GM23248 (cell line): ENCODE data around the gene KIF9. TPM values are rescaled to one million over a fixed set of nuclear protein-coding genes. Genes with fewer than 3 reads are reported as not detected.

Source experiments
- DNase-seq: peaks from one replicate; pipeline ENCODE4 v3.0.0-alpha.2; 2015
- H2AFZ ChIP-seq: fragments of 200-600 bp; sonication (generic); 2 replicates; pipeline ENCODE4 v1.6.1; 2016; ENCODE audit warnings: antibody characterized with exemption
- H3F3A ChIP-seq: fragments of 200-600 bp; sonication (generic); 2 replicates; pipeline ENCODE4 v1.6.1; 2016; ENCODE audit warnings: mild to moderate bottlenecking, antibody characterized with exemption, mixed run types; ENCODE audit not compliant: insufficient read depth
- H3K27ac ChIP-seq: fragments of 200-600 bp; sonication (generic); 2 replicates; pipeline ENCODE4 v1.5.1; 2016; ENCODE audit warnings: mild to moderate bottlenecking
- H3K27me3 ChIP-seq: fragments of 200-600 bp; sonication (generic); replicated peaks from 2 replicates; pipeline ENCODE4 v1.6.1; 2016; ENCODE audit warnings: mild to moderate bottlenecking; ENCODE audit not compliant: insufficient read depth
- H3K36me3 ChIP-seq: fragments of 200-600 bp; sonication (generic); 2 replicates; pipeline ENCODE4 v1.6.1; 2016; ENCODE audit warnings: low read depth, mild to moderate bottlenecking
- H3K4me1 ChIP-seq: fragments of 200-600 bp; sonication (generic); 2 replicates; pipeline ENCODE4 v1.6.1; 2016; ENCODE audit warnings: mild to moderate bottlenecking; ENCODE audit not compliant: insufficient read depth
- H3K4me2 ChIP-seq: fragments of 200-600 bp; sonication (generic); one replicate; pipeline ENCODE4 v1.6.1; 2016; ENCODE audit warnings: mild to moderate bottlenecking; ENCODE audit not compliant: unreplicated experiment
- H3K4me3 ChIP-seq: fragments of 200-600 bp; sonication (generic); 2 replicates; pipeline ENCODE4 v1.5.1; 2016; ENCODE audit warnings: mild to moderate bottlenecking
- H3K79me2 ChIP-seq: fragments of 200-600 bp; sonication (generic); 2 replicates; pipeline ENCODE4 v1.6.1; 2016; ENCODE audit warnings: mild to moderate bottlenecking; ENCODE audit not compliant: insufficient read depth
- H3K9ac ChIP-seq: fragments of 200-600 bp; sonication (generic); 2 replicates; pipeline ENCODE4 v1.6.1; 2016; ENCODE audit warnings: mild to moderate bottlenecking
- H3K9me2 ChIP-seq: fragments of 200-600 bp; sonication (generic); 2 replicates; pipeline ENCODE4 v1.6.1; 2016; ENCODE audit warnings: mixed run types, mild to moderate bottlenecking, moderate library complexity; ENCODE audit not compliant: insufficient read depth
- H3K9me3 ChIP-seq: fragments of 200-600 bp; sonication (generic); one replicate; pipeline ENCODE4 v1.6.1; 2017; ENCODE audit warnings: low read depth
- H4K20me1 ChIP-seq: fragments of 200-600 bp; sonication (generic); 2 replicates; pipeline ENCODE4 v1.6.0; 2016; ENCODE audit not compliant: insufficient read depth
- EZH2 ChIP-seq: fragments of 200-600 bp; sonication (generic); IDR thresholded peaks from 2 replicates; pipeline ENCODE4 v1.6.1; 2018; ENCODE audit warnings: antibody characterized with exemption, mild to moderate bottlenecking; ENCODE audit not compliant: insufficient read depth, poor library complexity, severe bottlenecking
- EZH2phosphoT487 ChIP-seq: fragments of 200-600 bp; sonication (generic); IDR thresholded peaks from 2 replicates; pipeline ENCODE4 v1.6.1; 2018; ENCODE audit warnings: antibody characterized with exemption, moderate library complexity, mild to moderate bottlenecking, low read depth; ENCODE audit not compliant: insufficient read depth
- WGBS, 2 experiments: methylation state at CpG; one replicate each; pipeline ENCODE4 v1.1.6; 2015 to 2017; ENCODE audit warnings: low lambda C conversion rate in 2 of 2, low coverage in 1 of 2; ENCODE audit errors: missing lambda C conversion rate in 2 of 2; 5-methylcytosine and 5-hydroxymethylcytosine counted together
- in situ Hi-C: fragments of 300-500 bp; cut with MboI; formaldehyde crosslinking; loops from 2 replicates; pipeline ENCODE4 v1.15.0; 2020
- polyA plus RNA-seq: library from polyadenylated mRNA; unstranded; fragments of >200 nt; fragmentation: Nextera tagmentation; extraction: Ambion mirVana; gene quantifications from 2 replicates; pipeline ENCODE4 v1.2.1, GENCODE V29; 2016
- total RNA-seq: library from RNA; depleted of rRNA; stranded (reverse); fragments of >200 nt; shearing (Covaris generic); gene quantifications from 2 replicates; pipeline ENCODE4 v1.2.3, GENCODE V29; 2014

KIF9 gene
- total and polyA plus RNA-seq, 2 experiments from 2014 or later = 5.8 to 14.6 TPM

DNA sequence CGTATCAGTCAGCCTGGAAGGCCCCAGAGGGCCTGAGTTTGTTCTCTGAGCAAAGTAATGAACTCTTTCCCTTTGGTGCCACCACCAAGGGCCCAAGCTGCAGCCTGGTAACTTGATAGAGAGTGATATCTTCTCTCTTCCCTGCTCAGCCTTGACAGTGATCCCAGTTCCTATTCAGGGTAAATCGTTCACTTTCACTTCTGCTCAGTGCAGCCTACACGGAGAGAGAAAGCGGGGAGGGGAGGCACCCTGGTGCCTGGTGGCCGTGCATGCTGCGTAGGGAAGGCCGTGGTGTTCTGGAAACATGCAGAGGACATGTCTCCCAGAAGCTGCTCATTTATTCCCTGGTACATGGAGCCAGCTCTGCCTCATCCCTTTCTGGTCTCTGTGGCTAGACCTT lies 54.9 kb downstream of the KIF9 start:
- H3F3A ChIP-seq = no peaks in the 10 kb centered on the region
- H3K4me2 ChIP-seq = no peak overlapping the region
- no peaks in the 10 kb centered on the region for H3K27me3 ChIP-seq
- TF ChIP-seq EZH2 (no peak), EZH2phosphoT487 (no peak)
- DNase-seq = no peak
- 87 to 94% methylated on average over 7 of the region's 7 CpGs for WGBS, 2 experiments
- no peaks in the 10 kb centered on the region for H3K9me2 ChIP-seq
- no peaks in the 10 kb centered on the region for H3K9me3 ChIP-seq
- no peaks in the 10 kb centered on the region for H3K36me3 ChIP-seq
- peaks cover 4% of the 10 kb centered on the region; the same call in 1 of the 2 replicates for H3K4me1 ChIP-seq
- no peak overlapping the region for H3K4me3 ChIP-seq
- in situ Hi-C loops = no loop called here
- H3K9ac ChIP-seq = no peak overlapping the region
- no peak overlapping the region for H2AFZ ChIP-seq
- no peak overlapping the region for H3K27ac ChIP-seq
- no peaks in the 10 kb centered on the region for H3K79me2 ChIP-seq
- H4K20me1 ChIP-seq = no peaks in the 10 kb centered on the region

DNA sequence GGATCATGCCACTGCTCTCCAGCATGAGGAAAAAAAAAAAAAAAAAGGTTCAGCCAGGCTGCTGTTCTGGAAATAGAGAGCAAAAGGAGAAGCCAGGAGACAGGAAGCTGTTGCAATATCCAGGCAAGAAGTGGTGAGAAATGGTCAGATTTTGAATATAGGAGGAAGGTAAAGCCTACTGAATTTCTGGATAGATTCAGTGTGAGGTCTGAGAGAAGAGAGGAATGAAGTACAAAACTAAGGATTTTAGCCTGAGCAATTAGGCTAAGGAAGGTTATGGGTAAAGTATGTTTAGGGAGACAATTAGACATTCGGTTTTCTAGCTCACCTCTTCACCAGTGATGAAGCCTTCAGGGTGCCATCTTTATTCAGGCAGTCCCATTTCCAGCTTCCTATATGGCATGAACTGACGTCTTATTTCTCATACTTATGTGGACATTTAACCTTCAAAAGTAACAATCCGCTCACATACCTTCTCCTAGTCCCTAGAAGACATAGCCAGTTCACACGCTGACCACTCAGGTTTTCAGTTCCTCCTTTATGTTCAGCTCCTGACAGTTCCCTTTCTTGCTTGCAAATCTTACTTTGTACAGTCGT lies 57.2 kb downstream of the KIF9 start:
- Histone ChIP-seq H3K4me1 (peaks cover 4% of the 10 kb centered on the region; the same call in 1 of the 2 replicates), H4K20me1 (no peaks in the 10 kb centered on the region), H3K27ac (0 out of 2 replicates have a peak overlapping the region, but pooled peaks have one; percentile 9), H2AFZ (peak overlapping the region; percentile 49), H3K9me3 (no peaks in the 10 kb centered on the region), H3K79me2 (no peaks in the 10 kb centered on the region), H3K4me3 (no peak overlapping the region), H3K4me2 (no peak overlapping the region), H3K9me2 (no peaks in the 10 kb centered on the region), H3K27me3 (no peaks in the 10 kb centered on the region), H3K9ac (no peak overlapping the region), H3F3A (no peaks in the 10 kb centered on the region), H3K36me3 (no peaks in the 10 kb centered on the region)
- in situ Hi-C loops = no loop called here
- peak; percentile 45 for DNase-seq
- TF ChIP-seq EZH2 = no peak
- TF ChIP-seq EZH2phosphoT487 = no peak
- 76 to 87% methylated on average over 5 of the region's 5 CpGs for WGBS, 2 experiments

DNA sequence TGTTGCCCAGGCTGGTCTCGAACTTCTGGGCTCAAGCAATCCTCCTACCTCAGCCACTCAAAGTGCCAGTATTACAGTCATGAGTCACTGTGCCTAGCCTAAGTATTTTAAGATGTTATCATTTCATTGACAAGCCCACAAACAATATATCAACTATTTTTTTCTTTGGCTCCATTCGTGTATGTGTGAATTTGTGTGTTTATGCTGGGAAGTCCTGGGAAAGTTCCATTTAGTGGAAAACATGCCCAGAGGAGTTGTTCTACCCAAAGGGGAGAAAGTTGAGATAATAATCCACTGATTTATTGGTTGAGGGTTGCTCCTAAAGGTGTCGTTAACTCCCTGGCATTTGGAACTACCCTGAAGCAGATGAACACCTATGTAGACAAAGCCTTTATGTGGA lies 58.8 kb downstream of the KIF9 start:
- H3K4me2 ChIP-seq = no peak overlapping the region
- no peak overlapping the region for H3K9ac ChIP-seq
- no peak overlapping the region for H3K27ac ChIP-seq
- no peaks in the 10 kb centered on the region for H3K36me3 ChIP-seq
- in situ Hi-C loops = no loop called here
- no peaks in the 10 kb centered on the region for H3K79me2 ChIP-seq
- DNase-seq = no peak
- no peaks in the 10 kb centered on the region for H3K9me2 ChIP-seq
- TF ChIP-seq EZH2phosphoT487 = no peak
- TF ChIP-seq EZH2 = no peak
- no peaks in the 10 kb centered on the region for H3F3A ChIP-seq
- no peaks in the 10 kb centered on the region for H3K9me3 ChIP-seq
- 73 to 78% methylated on average over 3 of the region's 3 CpGs for WGBS, 2 experiments
- no peaks in the 10 kb centered on the region for H4K20me1 ChIP-seq
- no peak overlapping the region for H3K4me3 ChIP-seq
- no peak overlapping the region for H2AFZ ChIP-seq
- H3K27me3 ChIP-seq = no peaks in the 10 kb centered on the region
- peaks cover 4% of the 10 kb centered on the region; the same call in 1 of the 2 replicates for H3K4me1 ChIP-seq

DNA sequence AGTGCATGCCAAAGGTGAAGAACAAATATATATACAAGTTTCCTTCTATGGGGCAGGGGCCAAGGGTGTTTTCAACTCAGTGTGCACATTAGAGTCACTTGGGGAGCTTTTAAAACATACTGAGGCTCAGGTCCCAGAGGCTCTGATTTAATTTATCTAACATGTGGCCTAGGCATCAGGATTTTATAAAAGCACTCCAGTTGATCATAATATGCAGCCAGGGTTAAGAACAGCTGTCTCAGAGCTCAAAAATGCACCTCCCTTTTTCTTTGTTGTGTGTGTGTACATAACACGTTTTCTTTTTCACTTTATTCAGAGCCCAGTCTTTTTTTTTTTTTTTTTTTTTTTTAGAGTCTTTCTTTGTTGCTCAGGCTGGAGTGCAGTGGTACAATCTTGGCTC lies 60.8 kb downstream of the KIF9 start:
- Histone ChIP-seq H3K79me2 (no peaks in the 10 kb centered on the region), H3K4me2 (no peak overlapping the region), H3K36me3 (no peaks in the 10 kb centered on the region), H3K4me3 (no peak overlapping the region), H3K9ac (no peak overlapping the region), H2AFZ (no peak overlapping the region), H3K27ac (no peak overlapping the region), H3K4me1 (peaks cover 4% of the 10 kb centered on the region; the same call in 1 of the 2 replicates), H3K27me3 (no peaks in the 10 kb centered on the region), H4K20me1 (no peaks in the 10 kb centered on the region), H3K9me3 (no peaks in the 10 kb centered on the region), H3F3A (no peaks in the 10 kb centered on the region), H3K9me2 (no peaks in the 10 kb centered on the region)
- in situ Hi-C loops = no loop called here
- DNase-seq = no peak
- no peak for TF ChIP-seq EZH2phosphoT487
- TF ChIP-seq EZH2 = no peak
- WGBS, 2 experiments = 6 to 7% methylated on average over 1 of the region's 1 CpG
